IPS-18a (cell line): ENCODE data around the gene KLHL26.
A peak's percentile ranks its signal among the peaks of the same experiment; 100 is the strongest.

Experiments
- H3K27ac ChIP-seq: one replicate; pipeline ENCODE4 v1.5.1; 2013; ENCODE audit warnings: low read length
- H3K27me3 ChIP-seq: one replicate; pipeline ENCODE4 v1.6.1; 2013; ENCODE audit warnings: mild to moderate bottlenecking, low read length; ENCODE audit not compliant: control insufficient read depth, insufficient read depth
- H3K36me3 ChIP-seq: one replicate; pipeline ENCODE4 v1.6.1; 2013; ENCODE audit warnings: low read depth, low read length; ENCODE audit not compliant: control insufficient read depth
- H3K4me1 ChIP-seq: one replicate; pipeline ENCODE4 v1.6.1; 2013; ENCODE audit warnings: low read depth, low read length; ENCODE audit not compliant: control insufficient read depth
- H3K4me3 ChIP-seq: one replicate; pipeline ENCODE4 v1.5.1; 2013; ENCODE audit warnings: low read length
- H3K9ac ChIP-seq: one replicate; pipeline ENCODE4 v1.6.1; 2013; ENCODE audit warnings: mild to moderate bottlenecking, low read length, moderate library complexity
- H3K9me3 ChIP-seq: one replicate; pipeline ENCODE4 v1.6.1; 2013; ENCODE audit warnings: low read depth, low read length; ENCODE audit not compliant: control insufficient read depth

Gene KLHL26

DNA sequence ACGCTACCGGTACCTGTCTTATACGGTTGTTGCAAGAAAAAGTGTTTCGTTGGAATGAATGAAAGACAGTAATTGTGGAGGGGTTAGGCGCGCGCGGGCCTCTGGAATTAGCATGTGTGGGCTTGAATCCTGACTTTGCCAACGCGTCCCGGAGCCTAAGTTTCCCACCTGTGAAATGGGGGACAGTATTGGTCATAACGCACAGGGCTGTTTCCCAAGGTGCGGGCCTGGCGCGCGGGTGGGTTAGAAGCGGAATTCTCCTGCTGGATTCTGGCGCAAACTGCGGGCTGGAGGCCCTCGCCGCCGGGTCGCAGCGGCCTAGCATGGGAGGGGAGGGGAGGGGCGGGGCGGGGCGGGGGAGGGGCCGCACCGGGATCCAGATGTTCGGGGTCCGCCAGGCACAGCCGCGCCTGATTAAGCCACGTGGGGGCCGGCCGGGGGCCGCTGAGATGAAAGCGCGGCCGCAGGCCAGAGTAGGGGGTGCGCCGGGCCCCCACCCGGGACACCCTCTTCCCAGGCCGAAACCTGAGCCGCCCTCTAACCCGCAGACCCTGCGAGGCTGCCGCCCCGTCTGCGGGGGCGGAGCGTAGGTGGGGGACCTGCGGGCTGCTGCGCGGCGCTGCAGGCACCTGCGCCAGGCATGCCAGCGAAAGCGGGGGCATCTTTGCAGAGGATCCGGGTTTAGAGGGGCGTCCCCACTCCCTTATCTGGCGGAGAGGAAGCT lies 25.3 kb upstream of the KLHL26 start:
- Histone ChIP-seq H3K4me1 (peaks cover 39% of the 10 kb centered on the region), H3K27me3 (peaks cover 96% of the 10 kb centered on the region), H3K27ac (no peak overlapping the region), H3K9me3 (no peaks in the 10 kb centered on the region), H3K36me3 (no peaks in the 10 kb centered on the region), H3K9ac (no peak overlapping the region), H3K4me3 (peak overlapping the region; percentile 59)

DNA sequence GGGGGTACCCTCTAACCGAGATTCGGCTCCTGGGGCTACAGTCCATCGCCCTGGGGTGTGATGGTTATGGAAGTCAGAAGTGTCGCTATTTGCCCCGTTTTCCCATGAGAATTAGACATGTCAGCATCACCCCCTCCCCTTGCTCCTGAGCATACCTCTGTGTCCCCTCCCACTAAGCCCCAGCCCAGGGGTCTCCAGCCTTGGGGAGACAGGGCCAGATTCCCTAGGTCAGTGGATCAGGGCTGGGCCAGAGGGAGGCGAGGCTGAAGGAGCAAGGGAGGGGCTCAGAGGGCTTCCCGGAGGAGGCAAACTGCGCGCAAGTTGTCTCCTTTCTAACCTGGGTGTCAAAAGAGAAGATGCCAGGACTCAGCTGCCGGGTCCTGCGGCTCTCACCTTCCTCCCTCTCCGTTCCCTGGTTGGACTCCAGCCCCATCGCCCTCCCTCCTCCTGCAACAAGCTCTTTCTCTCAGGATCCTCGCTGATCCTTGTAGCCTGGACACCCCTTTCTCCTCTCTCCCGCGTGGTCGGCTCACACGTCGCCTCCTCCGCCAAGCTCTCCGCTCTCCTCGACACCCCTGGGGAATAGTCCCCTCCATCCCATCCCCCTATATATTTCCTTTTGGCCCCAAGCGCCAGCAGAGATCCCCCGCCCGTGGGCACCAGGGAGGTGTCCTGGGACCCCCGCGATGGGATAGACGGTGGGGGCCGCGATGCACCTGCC lies 24.6 kb upstream of the KLHL26 start:
- H3K9me3 ChIP-seq, result no peaks in the 10 kb centered on the region
- H3K27ac ChIP-seq, result no peak overlapping the region
- no peak overlapping the region for H3K9ac ChIP-seq
- peak overlapping the region; percentile 59 for H3K4me3 ChIP-seq
- peaks cover 39% of the 10 kb centered on the region for H3K4me1 ChIP-seq
- H3K27me3 ChIP-seq, result peaks cover 91% of the 10 kb centered on the region
- H3K36me3 ChIP-seq, result no peaks in the 10 kb centered on the region

DNA sequence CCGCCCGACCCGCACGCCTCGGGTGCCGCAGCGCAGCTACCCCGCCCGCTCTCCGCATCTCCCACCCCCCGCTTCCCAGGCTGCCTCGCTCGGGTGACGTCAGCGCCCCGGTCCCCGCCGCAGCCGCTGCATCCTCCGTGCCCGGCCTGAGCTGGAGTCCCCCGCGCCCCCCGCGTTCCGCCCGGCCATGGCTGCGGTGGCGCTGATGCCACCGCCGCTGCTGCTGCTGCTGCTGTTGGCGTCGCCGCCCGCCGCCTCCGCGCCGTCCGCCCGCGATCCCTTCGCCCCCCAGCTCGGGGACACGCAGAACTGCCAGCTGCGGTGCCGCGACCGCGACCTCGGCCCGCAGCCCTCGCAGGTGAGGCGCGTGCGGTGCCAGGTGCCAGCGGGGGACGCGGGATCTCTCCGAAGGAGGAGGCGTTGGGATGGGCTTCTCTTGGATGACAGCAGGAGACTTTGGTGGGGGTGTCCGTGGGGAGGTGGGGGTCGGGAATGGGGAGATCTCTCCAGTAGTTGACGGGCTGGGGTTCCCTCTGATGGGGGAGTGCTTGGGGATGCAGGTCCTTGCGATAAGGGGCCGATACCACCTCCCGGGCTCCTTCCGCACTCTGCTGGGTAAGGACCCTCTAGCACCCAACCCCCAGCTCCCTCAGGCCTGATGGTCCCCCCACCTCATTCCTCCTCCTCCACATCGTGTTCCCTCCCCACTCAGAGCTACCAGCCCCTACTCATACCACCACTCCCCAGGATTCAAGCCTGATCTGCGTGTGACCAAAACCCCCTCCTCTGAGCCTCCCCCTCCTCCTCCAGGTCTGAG lies 23.8 kb upstream of the KLHL26 start, which contains the start of gene TMEM59L:
TMEM59L (plus strand) TSS at position 99 of the 817 bp plus-strand sequence; CDS start at position 188, 89 bp downstream.
- Histone ChIP-seq H3K4me3 (peak within 1 kb of the TSS; percentile 59), H3K27me3 (peaks cover 83% of the 10 kb centered on the region), H3K36me3 (no peaks in the 10 kb centered on the region), H3K9me3 (no peaks in the 10 kb centered on the region), H3K9ac (no peak within 1 kb of the TSS), H3K27ac (no peak within 1 kb of the TSS), H3K4me1 (peaks cover 35% of the 10 kb centered on the region)

DNA sequence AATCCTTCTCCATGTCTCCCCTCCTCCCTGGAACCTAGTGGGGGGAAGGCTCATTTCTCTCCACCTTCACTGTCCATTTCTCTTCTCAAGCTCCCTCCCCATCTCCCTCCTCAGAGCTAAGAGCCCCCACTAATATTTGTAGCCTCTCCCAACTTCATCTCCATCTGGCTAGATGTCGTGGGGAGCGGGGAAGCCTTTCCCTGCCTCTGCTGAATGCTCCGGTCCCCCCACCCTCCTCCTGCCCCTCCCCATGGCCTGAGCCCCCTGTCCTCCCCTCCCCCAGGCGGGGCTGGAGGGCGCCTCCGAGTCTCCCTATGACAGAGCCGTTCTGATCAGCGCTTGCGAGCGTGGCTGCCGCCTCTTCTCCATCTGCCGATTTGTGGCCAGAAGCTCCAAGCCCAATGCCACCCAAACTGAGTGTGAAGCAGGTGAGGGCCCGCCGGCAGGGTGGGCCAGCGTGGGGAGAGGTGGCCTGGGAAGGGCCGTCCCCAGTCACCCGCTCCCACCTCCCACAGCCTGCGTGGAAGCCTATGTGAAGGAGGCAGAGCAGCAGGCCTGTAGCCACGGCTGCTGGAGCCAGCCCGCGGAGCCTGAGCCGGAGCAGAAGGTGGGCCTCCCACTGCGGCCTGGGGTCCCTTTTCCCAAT lies 23.1 kb upstream of the KLHL26 start:
- Histone ChIP-seq H3K4me3 (peak overlapping the region; percentile 59), H3K4me1 (peaks cover 29% of the 10 kb centered on the region), H3K36me3 (no peaks in the 10 kb centered on the region), H3K27me3 (peaks cover 76% of the 10 kb centered on the region), H3K27ac (no peak overlapping the region), H3K9me3 (no peaks in the 10 kb centered on the region), H3K9ac (no peak overlapping the region)

DNA sequence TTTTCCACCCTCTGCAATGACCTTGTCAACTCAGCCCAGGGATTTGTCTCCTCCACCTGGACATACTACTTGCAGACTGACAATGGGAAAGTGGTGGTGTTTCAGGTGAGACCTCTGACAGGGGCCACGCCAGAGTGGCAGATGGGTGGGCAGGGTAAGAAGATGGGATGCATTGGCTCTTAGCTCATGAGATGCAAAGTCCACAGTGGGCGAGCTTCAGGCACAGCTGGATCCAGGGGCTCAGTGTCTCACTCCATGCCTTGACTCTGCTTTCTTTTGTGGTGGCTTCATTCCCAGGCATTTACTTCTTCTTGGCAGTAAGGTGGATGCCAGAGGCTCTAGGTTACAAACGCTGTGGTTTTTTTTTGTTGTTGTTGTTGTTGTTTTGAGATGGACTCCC lies 20.8 kb upstream of the KLHL26 start:
- Histone ChIP-seq H3K27me3 (peaks cover 53% of the 10 kb centered on the region), H3K9me3 (no peaks in the 10 kb centered on the region), H3K4me3 (no peak overlapping the region), H3K9ac (no peak overlapping the region), H3K27ac (no peak overlapping the region), H3K36me3 (no peaks in the 10 kb centered on the region), H3K4me1 (peaks cover 15% of the 10 kb centered on the region)

DNA sequence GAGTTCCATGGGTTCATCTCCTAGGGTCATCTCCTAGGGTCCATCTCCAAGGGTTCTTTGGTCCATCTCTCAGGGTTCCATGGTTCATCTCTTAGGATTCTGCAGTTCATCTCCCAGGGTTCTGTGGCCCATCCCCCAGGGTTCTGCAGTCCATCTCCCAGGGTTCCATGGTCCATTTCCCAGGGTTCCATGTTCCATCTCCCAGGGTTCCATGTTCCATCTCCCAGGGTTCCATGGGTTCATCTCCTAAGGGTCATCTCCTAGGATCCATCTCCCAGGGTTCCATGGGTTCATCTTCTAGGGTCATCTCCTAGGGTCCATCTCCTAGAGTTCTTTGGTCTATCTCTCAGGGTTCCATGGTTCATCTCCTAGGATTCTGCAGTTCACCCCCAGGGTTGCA lies 19.3 kb upstream of the KLHL26 start:
- no peaks in the 10 kb centered on the region for H3K9me3 ChIP-seq
- H3K27ac ChIP-seq, result no peak overlapping the region
- peaks cover 37% of the 10 kb centered on the region for H3K27me3 ChIP-seq

DNA sequence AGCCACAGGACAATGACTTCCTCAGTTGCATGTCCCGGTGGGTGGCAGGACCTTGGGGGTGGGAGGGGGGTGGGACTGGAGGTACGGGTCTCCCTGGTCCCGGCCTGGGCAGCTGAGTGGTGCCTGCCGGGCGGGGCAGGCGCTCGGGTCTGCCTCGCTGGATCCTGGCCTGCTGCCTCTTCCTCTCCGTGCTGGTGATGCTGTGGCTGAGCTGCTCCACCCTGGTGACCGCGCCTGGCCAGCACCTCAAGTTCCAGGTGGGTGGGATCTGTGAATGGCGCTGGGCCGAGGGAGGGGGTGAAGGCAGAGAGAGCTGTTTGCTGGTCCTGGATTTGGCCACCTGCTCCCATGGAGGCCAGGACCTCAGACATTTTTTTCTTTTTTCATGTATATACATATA lies 18.6 kb upstream of the KLHL26 start:
- Histone ChIP-seq H3K4me3 (no peak overlapping the region), H3K9me3 (no peaks in the 10 kb centered on the region), H3K36me3 (no peaks in the 10 kb centered on the region), H3K27ac (no peak overlapping the region), H3K27me3 (peaks cover 30% of the 10 kb centered on the region), H3K9ac (no peak overlapping the region), H3K4me1 (peaks cover 3% of the 10 kb centered on the region)

More for the DNA sequence above, 19.3 kb upstream of the KLHL26 start:
- Histone ChIP-seq H3K9ac (no peak overlapping the region), H3K36me3 (no peaks in the 10 kb centered on the region), H3K4me1 (peaks cover 5% of the 10 kb centered on the region), H3K4me3 (no peak overlapping the region)

DNA sequence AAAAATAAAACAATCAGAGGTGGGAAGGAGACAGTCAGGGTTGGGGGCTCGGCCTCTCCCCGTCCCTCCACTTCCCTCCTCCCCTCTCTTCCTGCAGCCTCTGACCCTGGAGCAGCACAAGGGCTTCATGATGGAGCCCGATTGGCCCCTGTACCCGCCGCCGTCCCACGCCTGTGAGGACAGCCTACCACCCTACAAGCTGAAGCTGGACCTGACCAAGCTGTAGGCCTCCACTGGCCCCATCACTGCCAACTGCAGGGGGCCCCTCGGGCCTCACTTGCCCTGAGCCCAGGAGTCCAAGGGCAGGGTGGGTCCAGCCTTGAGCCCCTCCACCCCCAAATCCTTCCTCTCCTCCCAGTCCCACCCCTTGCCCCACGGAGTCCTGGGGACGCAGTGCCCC lies 16.5 kb upstream of the KLHL26 start:
- no peaks in the 10 kb centered on the region for H3K36me3 ChIP-seq
- H3K9me3 ChIP-seq, result no peaks in the 10 kb centered on the region
- no peak overlapping the region for H3K4me3 ChIP-seq

DNA sequence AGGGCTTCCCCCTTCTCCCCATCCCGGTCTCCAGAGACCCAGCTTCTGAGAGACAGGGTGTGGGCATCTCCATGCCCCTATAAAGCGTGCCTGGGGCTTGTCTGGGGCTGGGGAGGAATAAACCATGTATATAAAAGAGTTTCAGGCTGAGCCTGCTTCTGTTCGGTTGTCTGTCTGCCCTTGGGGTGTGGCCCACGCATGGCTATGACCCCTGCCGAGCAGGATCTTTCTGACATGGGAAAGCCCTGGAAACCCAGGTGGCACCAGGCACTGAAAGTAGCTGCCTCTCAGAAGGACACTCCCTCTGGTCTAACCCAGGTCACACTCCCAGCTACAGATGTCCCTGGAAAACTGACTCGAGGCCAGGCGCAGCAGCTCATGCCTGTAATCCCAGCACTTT lies 15.9 kb upstream of the KLHL26 start:
- Histone ChIP-seq H3K27me3 (peaks cover 4% of the 10 kb centered on the region), H3K4me1 (no peaks in the 10 kb centered on the region), H3K27ac (no peak overlapping the region)

More for the DNA sequence above, 16.5 kb upstream of the KLHL26 start:
- Histone ChIP-seq H3K27ac (no peak overlapping the region), H3K9ac (no peak overlapping the region), H3K4me1 (no peaks in the 10 kb centered on the region), H3K27me3 (peaks cover 10% of the 10 kb centered on the region)

DNA sequence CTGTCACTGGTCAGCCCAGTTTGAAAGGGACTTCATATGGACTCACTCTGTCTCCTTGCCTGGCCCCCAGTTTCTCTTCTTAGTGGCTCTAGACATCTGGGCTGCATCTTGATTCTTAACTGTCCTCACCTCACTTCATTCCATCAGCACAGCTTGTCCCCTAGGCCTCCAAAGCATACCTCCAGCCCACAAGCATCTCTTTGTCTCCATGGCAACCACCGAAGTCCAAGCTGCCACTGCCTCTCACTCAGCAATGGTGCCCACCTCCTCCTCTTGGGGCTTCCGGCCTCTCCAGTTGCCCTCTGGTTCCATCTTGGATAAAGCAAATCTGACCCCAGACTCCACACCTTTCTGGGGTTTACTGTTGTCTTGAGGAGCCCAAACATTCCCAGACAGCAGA lies 9.9 kb upstream of the KLHL26 start:
- Histone ChIP-seq H3K4me1 (no peaks in the 10 kb centered on the region), H3K9ac (no peak overlapping the region), H3K27me3 (no peaks in the 10 kb centered on the region), H3K9me3 (no peaks in the 10 kb centered on the region), H3K4me3 (no peak overlapping the region), H3K27ac (no peak overlapping the region), H3K36me3 (no peaks in the 10 kb centered on the region)

More for the DNA sequence above, 15.9 kb upstream of the KLHL26 start:
- Histone ChIP-seq H3K9me3 (no peaks in the 10 kb centered on the region), H3K36me3 (no peaks in the 10 kb centered on the region), H3K9ac (no peak overlapping the region), H3K4me3 (no peak overlapping the region)
